Measurements from ENCODE around the gene YAF2. TPM values are rescaled to one million over a fixed set of nuclear protein-coding genes. Genes with fewer than 3 reads are reported as not detected.
"Not testable (repeated sequence)": the region's sequence is repeated elsewhere in the genome, so short reads cannot be mapped to it uniquely, and the experiment has no call there.

The YAF2 gene
- total RNA-seq, 1 donor from 2014 or later = 30.5 TPM

DNA sequence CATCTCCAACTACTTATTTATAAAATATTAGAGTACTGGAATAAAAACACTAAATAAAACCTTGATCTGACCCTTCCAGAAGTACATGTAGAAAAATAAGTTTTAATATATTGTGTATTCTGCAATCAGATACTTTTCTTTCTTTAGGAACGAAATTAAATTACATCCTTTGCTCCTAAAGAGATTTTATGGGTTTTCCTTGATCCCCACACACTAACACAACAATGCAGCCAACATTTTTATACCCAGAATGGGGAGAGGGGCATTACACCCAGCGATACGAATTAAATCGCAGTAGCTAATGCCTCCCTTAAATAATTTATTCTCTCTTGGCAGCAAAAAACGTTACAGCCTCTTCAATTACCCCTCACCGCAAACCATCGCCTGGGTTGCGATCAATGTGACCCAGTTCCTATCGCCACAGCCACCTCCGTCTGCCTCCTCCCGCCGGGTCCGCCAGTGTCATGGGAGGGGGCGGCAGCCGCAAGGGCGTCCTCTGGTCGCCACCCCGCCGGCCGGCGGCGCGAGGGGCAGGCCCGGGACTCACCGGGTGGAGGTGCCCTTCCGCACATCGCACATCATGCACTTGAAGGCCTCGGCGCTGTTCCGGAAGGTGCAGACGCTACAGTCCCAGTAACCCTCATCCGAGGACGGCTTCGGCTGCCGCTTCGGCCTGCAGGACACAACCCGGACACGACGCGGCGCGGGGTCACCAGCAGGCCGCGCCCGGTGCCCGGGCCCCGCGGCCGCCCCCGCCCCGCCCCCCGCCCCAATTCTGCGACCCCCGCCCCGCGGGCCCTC lies 796 bp downstream of the YAF2 start:
- Mint-ChIP-seq H3K27me3 (peaks cover 3% of the 10 kb centered on the region), H3K27ac (peak overlapping the region; percentile 94), H3K4me3 (ENCODE audit: low read depth) (peak overlapping the region; percentile 84), H3K9me3 (ENCODE audit: low read depth) (no peaks in the 10 kb centered on the region), H3K36me3 (ENCODE audit: insufficient read depth) (peaks cover 5% of the 10 kb centered on the region), H3K4me1 (ENCODE audit: low read depth) (peaks cover 19% of the 10 kb centered on the region)
- DNase-seq (ENCODE audit: low spot score, unreplicated experiment) = peak; percentile 72
- TF ChIP-seq, protein P1, sequence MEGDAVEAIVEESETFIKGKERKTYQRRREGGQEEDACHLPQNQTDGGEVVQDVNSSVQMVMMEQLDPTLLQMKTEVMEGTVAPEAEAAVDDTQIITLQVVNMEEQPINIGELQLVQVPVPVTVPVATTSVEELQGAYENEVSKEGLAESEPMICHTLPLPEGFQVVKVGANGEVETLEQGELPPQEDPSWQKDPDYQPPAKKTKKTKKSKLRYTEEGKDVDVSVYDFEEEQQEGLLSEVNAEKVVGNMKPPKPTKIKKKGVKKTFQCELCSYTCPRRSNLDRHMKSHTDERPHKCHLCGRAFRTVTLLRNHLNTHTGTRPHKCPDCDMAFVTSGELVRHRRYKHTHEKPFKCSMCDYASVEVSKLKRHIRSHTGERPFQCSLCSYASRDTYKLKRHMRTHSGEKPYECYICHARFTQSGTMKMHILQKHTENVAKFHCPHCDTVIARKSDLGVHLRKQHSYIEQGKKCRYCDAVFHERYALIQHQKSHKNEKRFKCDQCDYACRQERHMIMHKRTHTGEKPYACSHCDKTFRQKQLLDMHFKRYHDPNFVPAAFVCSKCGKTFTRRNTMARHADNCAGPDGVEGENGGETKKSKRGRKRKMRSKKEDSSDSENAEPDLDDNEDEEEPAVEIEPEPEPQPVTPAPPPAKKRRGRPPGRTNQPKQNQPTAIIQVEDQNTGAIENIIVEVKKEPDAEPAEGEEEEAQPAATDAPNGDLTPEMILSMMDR (IDR thresholded peaks at IDR 0.05; ENCODE audit: unreplicated experiment) = peak; percentile 64

DNA sequence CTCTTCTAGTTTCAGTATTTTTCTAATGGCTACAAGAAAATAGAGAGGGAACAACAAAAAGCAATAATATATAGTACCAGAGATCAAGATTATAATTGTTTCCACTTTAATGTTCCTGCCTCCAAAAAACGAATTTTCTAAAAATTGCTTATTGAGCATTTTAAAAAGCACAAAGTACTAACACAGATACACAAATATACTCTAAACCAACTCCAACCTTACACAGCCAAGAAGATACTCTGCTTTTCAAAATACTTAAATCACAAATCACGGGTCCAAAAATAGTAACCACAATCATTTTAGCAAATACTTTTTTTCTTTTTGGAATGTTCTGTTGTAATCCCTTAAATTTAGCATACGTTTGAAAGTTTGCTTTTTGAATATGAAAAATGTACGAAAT lies 2.0 kb downstream of the YAF2 start:
- H3K9me3 Mint-ChIP-seq (ENCODE audit: low read depth) = no peaks in the 10 kb centered on the region
- TF ChIP-seq, protein P1 (IDR thresholded peaks at IDR 0.05; ENCODE audit: unreplicated experiment) = no peak
- H3K4me3 Mint-ChIP-seq (ENCODE audit: low read depth) = peak overlapping the region; percentile 59
- no peaks in the 10 kb centered on the region for H3K27me3 Mint-ChIP-seq
- DNase-seq (ENCODE audit: low spot score, unreplicated experiment) = no peak
- peaks cover 5% of the 10 kb centered on the region for H3K36me3 Mint-ChIP-seq (ENCODE audit: insufficient read depth)
- peaks cover 19% of the 10 kb centered on the region for H3K4me1 Mint-ChIP-seq (ENCODE audit: low read depth)
- H3K27ac Mint-ChIP-seq = peak overlapping the region; percentile 73

DNA sequence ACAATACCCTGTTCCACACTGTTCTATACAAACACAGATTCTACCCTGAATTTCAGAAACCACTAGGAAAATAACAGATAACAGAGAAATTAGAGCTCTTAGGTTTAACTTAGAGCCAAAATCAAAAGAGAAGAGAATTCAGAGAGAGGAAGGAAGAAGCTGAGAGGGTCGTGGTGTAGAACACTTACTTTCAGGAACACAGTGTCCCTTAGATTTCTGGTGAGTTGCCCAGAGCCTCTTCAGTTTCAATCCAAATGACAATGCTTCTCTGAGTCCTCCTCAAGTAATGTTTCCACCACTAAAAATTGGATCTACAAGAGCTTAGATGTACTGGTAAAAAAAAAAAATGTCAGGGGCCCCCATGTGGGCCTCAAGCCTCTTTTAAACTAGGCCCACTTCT lies 2.6 kb downstream of the YAF2 start:
- TF ChIP-seq, protein P1 (IDR thresholded peaks at IDR 0.05; ENCODE audit: unreplicated experiment) = no peak
- no peak overlapping the region for H3K4me3 Mint-ChIP-seq (ENCODE audit: low read depth)
- no peak overlapping the region for H3K27ac Mint-ChIP-seq
- H3K9me3 Mint-ChIP-seq (ENCODE audit: low read depth) = no peaks in the 10 kb centered on the region
- no peaks in the 10 kb centered on the region for H3K27me3 Mint-ChIP-seq
- peaks cover 19% of the 10 kb centered on the region for H3K4me1 Mint-ChIP-seq (ENCODE audit: low read depth)
- no peak for DNase-seq (ENCODE audit: low spot score, unreplicated experiment)
- peaks cover 8% of the 10 kb centered on the region for H3K36me3 Mint-ChIP-seq (ENCODE audit: insufficient read depth)

DNA sequence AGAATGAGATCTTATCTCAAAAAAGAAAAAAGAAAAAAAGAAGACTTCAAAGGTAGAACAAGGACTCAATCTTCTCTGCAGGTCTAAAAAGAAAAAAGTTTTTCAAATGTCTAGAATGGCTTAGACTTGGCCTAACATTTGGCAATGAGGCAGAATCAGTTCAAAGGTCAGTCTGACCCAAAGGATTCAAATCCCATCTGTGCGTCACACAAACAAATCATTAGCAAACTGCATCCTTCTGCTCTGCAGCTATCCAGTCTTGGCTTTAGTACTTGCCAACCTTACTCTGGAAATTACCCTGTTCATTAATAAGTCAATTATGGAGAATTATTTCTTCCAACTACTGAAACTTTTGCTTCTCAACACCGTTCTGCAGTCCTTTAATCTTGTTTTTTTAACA lies 3.1 kb downstream of the YAF2 start:
- peaks cover 12% of the 10 kb centered on the region for H3K36me3 Mint-ChIP-seq (ENCODE audit: insufficient read depth)
- no peak for DNase-seq (ENCODE audit: low spot score, unreplicated experiment)
- H3K27ac Mint-ChIP-seq = no peak overlapping the region
- TF ChIP-seq, protein P1 (IDR thresholded peaks at IDR 0.05; ENCODE audit: unreplicated experiment) = no peak
- H3K4me1 Mint-ChIP-seq (ENCODE audit: low read depth) = peaks cover 19% of the 10 kb centered on the region
- H3K9me3 Mint-ChIP-seq (ENCODE audit: low read depth) = no peaks in the 10 kb centered on the region
- no peaks in the 10 kb centered on the region for H3K27me3 Mint-ChIP-seq
- no peak overlapping the region for H3K4me3 Mint-ChIP-seq (ENCODE audit: low read depth)

DNA sequence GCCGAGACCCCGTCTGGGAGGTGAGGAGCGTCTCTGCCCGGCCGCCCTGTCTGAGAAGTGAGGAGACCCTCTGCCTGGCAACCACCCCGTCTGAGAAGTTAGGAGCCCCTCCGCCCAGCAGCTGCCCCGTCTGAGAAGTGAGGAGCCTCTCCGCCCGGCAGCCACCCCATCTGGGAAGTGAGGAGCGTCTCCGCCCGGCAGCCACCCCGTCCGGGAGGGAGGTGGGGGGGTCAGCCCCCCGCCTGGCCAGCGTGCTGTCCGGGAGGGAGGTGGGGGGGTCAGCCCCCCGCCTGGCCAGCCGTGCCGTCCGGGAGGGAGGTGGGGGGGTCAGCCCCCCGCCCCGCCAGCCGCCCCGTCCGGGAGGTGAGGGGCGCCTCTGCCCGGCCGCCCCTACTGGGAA lies 10.5 kb downstream of the YAF2 start:
- H3K27ac Mint-ChIP-seq; H3K4me3 Mint-ChIP-seq (ENCODE audit: low read depth); H3K27me3 Mint-ChIP-seq; H3K4me1 Mint-ChIP-seq (ENCODE audit: low read depth); H3K9me3 Mint-ChIP-seq (ENCODE audit: low read depth); DNase-seq (ENCODE audit: low spot score, unreplicated experiment): not testable (repeated sequence)
- H3K36me3 Mint-ChIP-seq (ENCODE audit: insufficient read depth) = peaks cover 27% of the 10 kb centered on the region

DNA sequence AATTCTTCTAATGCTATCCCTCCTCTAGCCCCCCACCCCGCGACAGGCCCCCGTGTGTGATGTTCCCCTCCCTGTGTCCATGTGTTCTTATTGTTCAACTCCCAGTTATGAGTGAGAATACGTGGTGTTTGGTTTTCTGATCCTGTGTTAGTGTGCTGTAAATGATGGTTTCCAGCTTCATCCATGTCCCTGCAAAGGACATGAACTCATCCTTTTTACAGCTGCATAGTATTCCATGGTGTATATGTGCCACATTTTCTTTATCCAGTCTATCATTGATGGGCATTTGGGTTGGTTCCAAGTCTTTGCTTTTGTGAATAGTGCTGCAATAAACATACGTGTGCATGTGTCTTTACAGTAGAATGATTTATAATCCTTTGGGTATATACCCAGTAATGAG lies 13.5 kb downstream of the YAF2 start:
- not testable (repeated sequence) for H3K4me1 Mint-ChIP-seq (ENCODE audit: low read depth); H3K9me3 Mint-ChIP-seq (ENCODE audit: low read depth); H3K4me3 Mint-ChIP-seq (ENCODE audit: low read depth); DNase-seq (ENCODE audit: low spot score, unreplicated experiment); H3K27me3 Mint-ChIP-seq
- peaks cover 17% of the 10 kb centered on the region for H3K36me3 Mint-ChIP-seq (ENCODE audit: insufficient read depth)
- peak overlapping the region; percentile 59 for H3K27ac Mint-ChIP-seq

Measured in progenitor cell of endocrine pancreas (in vitro differentiated cells).